WTC11 (cell line): Measurements from ENCODE around the gene EP400. TPM values are rescaled to one million over a fixed set of nuclear protein-coding genes. Genes with fewer than 3 reads are reported as not detected.

ENCODE experiments used
- ATAC-seq: fragments of 200-7000 bp; cut with Tn5 transposase; 2 replicates; pipeline ENCODE4 v1.10.0; 2021; ENCODE audit warnings: mild to moderate bottlenecking, moderate library complexity
- CTCF ChIA-PET: fragments of 300-600 bp; sonication (Branson Sonifier 250); formaldehyde crosslinking; loops from one replicate; lab custom pipeline; 2021; ENCODE audit warnings: antibody characterized with exemption; lab: Charles Lee
- POLR2A ChIA-PET: fragments of 350-600 bp; sonication (Branson Sonifier 250); formaldehyde crosslinking; loops from one replicate; lab custom pipeline; 2021; ENCODE audit warnings: antibody characterized with exemption; lab: Charles Lee
- DNase-seq: peaks from one replicate; pipeline ENCODE4 v3.0.0; 2021; ENCODE audit warnings: low spot score
- H3K27ac Mint-ChIP-seq: 2 replicates; pipeline ENCODE4 v1.8.0; 2021; ENCODE audit warnings: mixed read lengths
- H3K27me3 Mint-ChIP-seq: 2 replicates; pipeline ENCODE4 v1.8.0; 2021; ENCODE audit warnings: low read depth, mild to moderate bottlenecking, moderate library complexity, mixed read lengths
- H3K36me3 Mint-ChIP-seq: 2 replicates; pipeline ENCODE4 v1.8.0; 2021; ENCODE audit warnings: mixed read lengths
- H3K4me1 Mint-ChIP-seq: 2 replicates; pipeline ENCODE4 v1.8.0; 2022; ENCODE audit warnings: mixed read lengths
- H3K4me3 Mint-ChIP-seq: 2 replicates; pipeline ENCODE4 v1.8.0; 2021; ENCODE audit warnings: mild to moderate bottlenecking, moderate library complexity, mixed read lengths
- H3K9me3 Mint-ChIP-seq: 2 replicates; pipeline ENCODE4 v1.8.0; 2021; ENCODE audit warnings: mixed read lengths
- ELF4 ChIP-seq: sonication (generic); formaldehyde crosslinking; IDR thresholded peaks from 2 replicates; pipeline ENCODE4 v1.8.1; 2022; ENCODE audit warnings: low read depth, mild to moderate bottlenecking, moderate library complexity, missing genetic modification reagents
- ETV6 ChIP-seq: sonication (generic); formaldehyde crosslinking; IDR thresholded peaks from 2 replicates; pipeline ENCODE4 v1.8.1; 2022; ENCODE audit warnings: mild to moderate bottlenecking, missing genetic modification reagents
- KAT7 ChIP-seq: sonication (generic); formaldehyde crosslinking; IDR thresholded peaks from 2 replicates; pipeline ENCODE4 v1.8.1; 2023; ENCODE audit warnings: missing genetic modification reagents, mild to moderate bottlenecking, borderline replicate concordance
- MAX ChIP-seq: sonication (generic); formaldehyde crosslinking; IDR thresholded peaks from 2 replicates; pipeline ENCODE4 v1.8.0; 2022; ENCODE audit warnings: mild to moderate bottlenecking, missing genetic modification reagents
- MLX ChIP-seq: sonication (generic); formaldehyde crosslinking; IDR thresholded peaks from 2 replicates; pipeline ENCODE4 v1.8.1; 2023; ENCODE audit warnings: mild to moderate bottlenecking, missing genetic modification reagents, moderate library complexity
- MYBL2 ChIP-seq: sonication (generic); formaldehyde crosslinking; IDR thresholded peaks from 2 replicates; pipeline ENCODE4 v1.8.1; 2023; ENCODE audit warnings: mild to moderate bottlenecking, moderate library complexity, missing genetic modification reagents
- PRRX2 ChIP-seq: fragments of 250-450 bp; sonication (Bioruptor Pico); IDR thresholded peaks from 2 replicates; pipeline ENCODE4 v1.8.0; 2021; ENCODE audit warnings: mild to moderate bottlenecking
- SOX15 ChIP-seq: fragments of 250-450 bp; sonication (Bioruptor Pico); IDR thresholded peaks from 2 replicates; pipeline ENCODE4 v1.9.0; 2021; ENCODE audit warnings: mild to moderate bottlenecking
- STAT6 ChIP-seq: sonication (generic); formaldehyde crosslinking; conservative IDR thresholded peaks from 2 replicates; pipeline ENCODE4 v1.8.1; 2023; ENCODE audit warnings: mild to moderate bottlenecking, low read depth, missing genetic modification reagents, moderate library complexity
- TEAD4 ChIP-seq: sonication (generic); formaldehyde crosslinking; IDR thresholded peaks from 2 replicates; pipeline ENCODE4 v1.8.0; 2022; ENCODE audit warnings: mild to moderate bottlenecking, missing genetic modification reagents
- TP53 ChIP-seq: sonication (generic); formaldehyde crosslinking; IDR thresholded peaks from 2 replicates; pipeline ENCODE4 v1.8.1; 2023; ENCODE audit warnings: mild to moderate bottlenecking, missing genetic modification reagents
- ZBTB21 ChIP-seq: sonication (generic); formaldehyde crosslinking; IDR thresholded peaks from 2 replicates; pipeline ENCODE4 v1.8.1; 2023; ENCODE audit warnings: mild to moderate bottlenecking, missing genetic modification reagents, borderline replicate concordance
- ZMAT4 ChIP-seq: fragments of 250-450 bp; sonication (Bioruptor Pico); IDR thresholded peaks from 2 replicates; pipeline ENCODE4 v1.9.0; 2021; ENCODE audit warnings: mild to moderate bottlenecking
- ZNF263 ChIP-seq: sonication (generic); formaldehyde crosslinking; IDR thresholded peaks from 2 replicates; pipeline ENCODE4 v1.8.1; 2022; ENCODE audit warnings: low read depth, mild to moderate bottlenecking, moderate library complexity, missing genetic modification reagents
- ZNF396 ChIP-seq: fragments of 250-450 bp; sonication (Bioruptor Pico); IDR thresholded peaks from 2 replicates; pipeline ENCODE4 v1.8.0; 2021; ENCODE audit warnings: mild to moderate bottlenecking, moderate library complexity, borderline replicate concordance
- ZNF423 ChIP-seq: fragments of 250-450 bp; sonication (Bioruptor Pico); IDR thresholded peaks from 2 replicates; pipeline ENCODE4 v2.1.2; 2022; ENCODE audit warnings: mild to moderate bottlenecking, moderate library complexity
- ZNF532 ChIP-seq: fragments of 250-450 bp; sonication (Bioruptor Pico); IDR thresholded peaks from 2 replicates; pipeline ENCODE4 v1.9.0; 2021; ENCODE audit warnings: mild to moderate bottlenecking, borderline replicate concordance
- total RNA-seq: library from RNA; stranded (reverse); gene quantifications from 3 replicates; pipeline ENCODE4 v1.2.3, GENCODE V29; 2021

Gene EP400
- total RNA-seq, 1 experiment from 2014 or later: 75.8 TPM

GRCh38 chr12:132129007-132129406 lies 179.3 kb downstream of the EP400 start:
- CTCF ChIA-PET: no interaction called here
- DNase-seq (no peak), ATAC-seq (no peak)
- peaks cover 30% of the 10 kb centered on the region for H3K27me3 Mint-ChIP-seq
- POLR2A ChIA-PET: no interaction called here
- no peak overlapping the region for H3K27ac Mint-ChIP-seq
- H3K4me3 Mint-ChIP-seq: no peak overlapping the region
- H3K4me1 Mint-ChIP-seq: no peaks in the 10 kb centered on the region
- peaks cover 70% of the 10 kb centered on the region for H3K36me3 Mint-ChIP-seq
- H3K9me3 Mint-ChIP-seq: peaks cover 50% of the 10 kb centered on the region
- TF ChIP-seq TP53 (CRISPR knock-in tag) (no peak), MAX (CRISPR knock-in tag) (no peak), ELF4 (CRISPR knock-in tag) (no peak), TEAD4 (CRISPR knock-in tag) (no peak), MYBL2 (no peak), ZNF423 (CRISPR knock-in tag) (no peak), ZNF396 (CRISPR knock-in tag) (no peak), SOX15 (CRISPR knock-in tag) (no peak), ZBTB21 (CRISPR knock-in tag) (no peak), MLX (CRISPR knock-in tag) (no peak)
- TF ChIP-seq, all 79 proteins: peak for 0

GRCh38 chr12:132130690-132131089 lies 180.9 kb downstream of the EP400 start:
- ChIA-PET CTCF (no interaction called here), POLR2A (no interaction called here)
- Mint-ChIP-seq H3K9me3 (peaks cover 50% of the 10 kb centered on the region), H3K27me3 (peaks cover 30% of the 10 kb centered on the region), H3K27ac (no peak overlapping the region), H3K36me3 (peaks cover 56% of the 10 kb centered on the region), H3K4me3 (no peak overlapping the region), H3K4me1 (no peaks in the 10 kb centered on the region)
- no peak for DNase-seq
- no peak for TF ChIP-seq ZMAT4 (CRISPR knock-in tag)
- no peak for TF ChIP-seq STAT6 (CRISPR knock-in tag)
- no peak for TF ChIP-seq PRRX2 (CRISPR knock-in tag)
- TF ChIP-seq MYBL2: no peak
- no peak for TF ChIP-seq ETV6 (CRISPR knock-in tag)
- no peak for TF ChIP-seq KAT7 (CRISPR knock-in tag)
- no peak for TF ChIP-seq ZNF532 (CRISPR knock-in tag)
- no peak for TF ChIP-seq ZNF263
- ATAC-seq: no peak

Other genes starting within 250 kb of the EP400 start
- gene SFSWAP, start 238.9 kb upstream of the EP400 start, total RNA-seq: 59.4 to 76.3 TPM (median 63.4 TPM) in 3 replicates
- gene MMP17, start 121.5 kb upstream of the EP400 start, total RNA-seq: 58.8 to 67.1 TPM (median 62.1 TPM) in 3 replicates
- gene ULK1, start 55.3 kb upstream of the EP400 start, total RNA-seq: 55.5 to 67.8 TPM (median 62.5 TPM) in 3 replicates
- 76.2 to 97.4 TPM (median 85.2 TPM) in 3 replicates for gene PUS1, start 20.7 kb upstream of the EP400 start, total RNA-seq
- gene DDX51, start 194.4 kb downstream of the EP400 start, total RNA-seq: 32.7 to 34.2 TPM (median 33.3 TPM) in 3 replicates
- gene NOC4L, start 194.5 kb downstream of the EP400 start, total RNA-seq: 38.0 to 41.4 TPM (median 39.6 TPM) in 3 replicates